GF-D8 (cell line): ENCODE data around the gene TRIM17.

Experiments used
- DNase-seq: peaks from one replicate; lab custom pipeline; 2025; lab: John Stamatoyannopoulos, UW

Gene TRIM17

DNA sequence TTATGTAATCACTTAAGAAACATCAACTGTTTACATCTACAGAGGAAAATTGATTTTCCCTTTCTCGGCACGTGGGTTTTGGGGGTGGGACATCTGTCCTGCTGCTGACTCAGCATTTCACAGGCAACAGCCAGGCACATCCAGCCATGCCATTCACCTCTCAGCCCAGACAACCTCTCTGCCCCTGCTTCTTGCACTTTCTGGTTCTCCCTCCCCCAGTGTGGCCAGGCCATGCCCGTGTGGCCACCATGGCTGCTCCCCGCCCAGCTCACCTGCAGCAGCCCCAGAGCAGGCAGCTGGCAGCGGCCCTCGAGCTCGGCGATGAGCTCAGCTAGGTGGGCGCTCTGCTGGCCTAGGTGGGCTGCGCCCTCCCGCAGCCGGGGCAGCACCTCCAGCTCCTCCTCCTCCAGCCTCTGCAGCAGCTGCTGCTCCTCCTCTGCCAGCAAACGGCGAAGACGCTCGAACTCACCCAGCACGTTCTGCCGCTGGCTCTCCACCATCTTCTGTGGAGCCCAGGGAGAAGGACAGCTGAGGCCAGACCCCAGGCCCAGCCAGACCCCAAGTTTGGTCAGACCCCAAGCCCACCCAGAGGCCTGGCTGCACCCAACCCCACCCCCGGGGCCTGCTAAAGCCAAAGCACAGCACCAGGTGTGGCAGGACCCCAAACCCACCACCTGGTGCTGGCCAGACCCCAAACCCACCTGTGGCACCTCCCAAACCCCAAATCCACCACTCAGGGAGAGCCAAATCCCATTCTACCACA, 15.8 kb downstream of the TRIM17 start:
- DNase-seq = no peak

DNA sequence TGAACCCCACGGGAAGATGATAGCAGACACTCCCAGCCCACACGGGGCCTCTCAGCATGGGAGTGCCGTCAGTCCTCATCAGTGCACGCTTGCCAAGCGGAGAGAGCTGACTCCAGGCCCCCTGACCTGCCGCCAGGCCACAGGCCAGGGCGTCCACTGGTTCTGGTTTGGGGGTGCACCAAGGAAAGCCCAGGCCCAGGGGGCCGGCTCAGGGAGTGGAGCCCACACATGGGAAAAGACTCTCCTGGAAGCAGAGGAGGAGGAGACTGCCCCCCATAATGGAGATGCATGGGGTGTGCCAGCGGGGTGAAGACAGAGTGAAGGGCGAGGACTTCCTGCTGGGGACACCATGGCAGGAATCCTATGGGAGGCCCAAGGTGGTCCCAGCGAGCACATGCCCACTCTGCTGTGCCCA, 16.4 kb downstream of the TRIM17 start:
- no peak for DNase-seq

DNA sequence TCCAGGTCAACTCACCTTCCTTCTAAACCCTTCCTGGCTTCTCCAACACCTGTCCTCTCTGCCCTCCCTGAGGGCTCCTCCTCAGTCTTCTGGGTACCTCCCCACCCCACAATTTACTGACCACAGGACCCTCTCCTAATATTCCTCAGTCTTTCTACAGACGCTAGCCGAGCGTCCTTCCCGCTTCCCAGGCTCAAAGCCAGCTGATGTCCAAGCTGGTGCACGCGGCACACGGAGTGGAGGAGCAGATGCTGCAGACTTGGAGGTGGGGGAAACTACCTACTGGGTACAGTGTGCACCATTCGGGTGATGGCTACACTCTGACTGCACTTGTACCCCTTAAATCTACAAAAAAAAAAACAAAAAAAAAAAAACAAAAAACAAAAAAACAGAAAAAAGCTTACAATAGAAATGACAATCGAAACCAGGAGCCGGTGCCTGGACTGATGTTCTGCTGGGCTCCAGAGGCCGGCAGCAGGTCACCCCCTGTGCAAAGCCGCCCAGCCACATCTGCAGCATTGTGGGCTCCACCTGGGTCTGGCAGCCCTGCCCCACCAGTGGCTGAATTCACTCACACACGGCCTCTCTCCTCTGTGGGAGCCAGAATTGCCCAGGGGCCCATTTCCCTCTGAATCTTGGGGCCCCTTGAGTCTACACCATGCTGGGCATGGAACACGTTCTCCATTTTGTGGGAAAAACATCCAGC, 17.0 kb downstream of the TRIM17 start:
- DNase-seq = no peak

DNA sequence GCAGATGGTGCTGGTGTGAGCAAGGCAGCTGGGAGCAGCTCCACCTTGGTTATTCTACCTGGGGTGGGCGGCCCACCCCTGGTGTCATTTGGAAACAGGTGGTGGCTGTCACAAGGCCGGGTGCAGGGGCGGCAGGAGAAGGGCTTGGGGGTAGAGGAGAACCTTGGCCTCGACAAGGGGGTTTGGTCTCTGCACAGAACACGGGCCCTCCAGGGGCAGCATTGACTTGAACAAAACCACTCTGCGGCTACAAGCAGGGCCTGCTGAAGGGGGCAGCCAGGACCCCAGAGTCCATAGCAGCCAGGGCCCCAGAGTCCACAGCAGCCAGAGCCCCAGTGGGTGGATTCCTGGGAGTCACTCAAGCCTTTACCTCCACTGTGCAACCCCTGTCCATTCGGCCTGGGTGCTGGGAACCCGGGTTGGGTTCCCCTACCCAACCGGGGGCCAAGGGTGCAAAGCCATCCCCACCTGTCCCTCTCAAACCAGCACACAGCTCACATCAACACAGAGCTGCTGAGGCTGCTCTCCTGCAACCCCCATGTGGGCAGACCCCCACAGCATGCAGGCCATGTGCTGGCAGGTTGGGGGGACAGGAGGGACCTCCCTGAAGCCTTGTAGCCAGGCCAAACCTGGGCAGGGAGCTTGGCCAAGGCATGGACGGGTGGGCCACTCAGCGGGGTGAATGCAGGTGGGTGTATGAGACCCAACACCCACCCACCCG, 17.8 kb downstream of the TRIM17 start:
- no peak for DNase-seq

DNA sequence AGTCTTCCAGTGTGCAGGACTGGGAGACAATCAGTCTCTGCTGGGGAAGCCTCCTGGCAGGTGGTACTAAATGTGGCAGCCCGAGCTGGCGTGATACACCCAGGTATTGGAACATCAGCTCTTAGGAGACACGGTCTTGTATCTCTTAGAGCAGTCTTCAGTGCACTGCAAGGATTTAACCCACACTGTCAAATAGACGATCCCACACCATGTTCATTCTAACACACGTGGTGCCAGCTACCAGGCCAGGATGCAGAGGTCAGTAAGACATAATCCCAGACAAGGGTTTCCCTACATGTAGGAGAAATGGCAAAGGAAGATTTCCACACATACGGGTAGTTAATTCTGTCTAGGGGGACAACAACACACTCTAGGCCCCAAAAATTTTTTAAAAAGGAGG, 18.7 kb downstream of the TRIM17 start:
- DNase-seq = no peak

DNA sequence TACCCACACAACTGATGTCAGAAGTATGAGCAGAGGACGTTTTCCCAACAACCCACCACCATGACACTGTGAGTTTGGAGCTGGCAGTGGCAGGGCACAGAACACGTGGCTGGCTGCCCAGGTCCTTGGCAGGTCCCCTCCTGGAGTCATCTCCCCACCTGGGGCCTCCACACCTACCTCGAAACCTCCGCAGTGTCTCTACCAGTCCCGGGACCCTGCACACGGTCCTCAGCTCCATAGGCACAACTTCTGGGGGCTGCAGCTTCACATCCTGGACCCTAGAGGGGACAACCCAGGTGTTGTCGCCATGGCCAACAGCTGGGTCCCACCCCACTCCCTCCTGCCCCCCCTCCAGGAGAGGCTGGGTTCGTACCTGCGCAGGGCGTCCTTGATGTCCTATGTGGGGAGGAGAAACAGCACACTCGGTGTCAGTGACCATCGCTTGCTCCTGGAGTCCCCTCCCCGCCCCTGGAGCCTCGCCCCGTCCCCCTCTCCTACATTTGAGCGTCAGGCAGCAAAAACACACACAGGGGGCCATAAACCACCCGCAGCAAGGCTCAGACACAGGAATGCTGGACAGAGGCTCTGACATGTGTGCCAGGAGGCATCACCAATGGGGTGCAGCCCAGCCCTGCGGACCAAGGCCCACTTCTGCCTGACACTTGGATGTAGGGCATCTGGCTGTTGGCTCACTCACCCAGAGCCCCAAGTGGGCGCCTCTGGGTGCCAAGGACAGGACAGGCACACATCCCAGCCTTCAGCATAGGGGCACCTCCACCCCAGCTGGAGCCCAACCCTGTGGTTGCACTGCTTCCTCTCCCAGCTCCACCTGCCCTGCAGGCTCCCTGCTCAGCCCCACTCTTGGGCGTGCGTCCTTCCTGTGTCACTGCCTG, 19.6 kb downstream of the TRIM17 start:
- DNase-seq = no peak

DNA sequence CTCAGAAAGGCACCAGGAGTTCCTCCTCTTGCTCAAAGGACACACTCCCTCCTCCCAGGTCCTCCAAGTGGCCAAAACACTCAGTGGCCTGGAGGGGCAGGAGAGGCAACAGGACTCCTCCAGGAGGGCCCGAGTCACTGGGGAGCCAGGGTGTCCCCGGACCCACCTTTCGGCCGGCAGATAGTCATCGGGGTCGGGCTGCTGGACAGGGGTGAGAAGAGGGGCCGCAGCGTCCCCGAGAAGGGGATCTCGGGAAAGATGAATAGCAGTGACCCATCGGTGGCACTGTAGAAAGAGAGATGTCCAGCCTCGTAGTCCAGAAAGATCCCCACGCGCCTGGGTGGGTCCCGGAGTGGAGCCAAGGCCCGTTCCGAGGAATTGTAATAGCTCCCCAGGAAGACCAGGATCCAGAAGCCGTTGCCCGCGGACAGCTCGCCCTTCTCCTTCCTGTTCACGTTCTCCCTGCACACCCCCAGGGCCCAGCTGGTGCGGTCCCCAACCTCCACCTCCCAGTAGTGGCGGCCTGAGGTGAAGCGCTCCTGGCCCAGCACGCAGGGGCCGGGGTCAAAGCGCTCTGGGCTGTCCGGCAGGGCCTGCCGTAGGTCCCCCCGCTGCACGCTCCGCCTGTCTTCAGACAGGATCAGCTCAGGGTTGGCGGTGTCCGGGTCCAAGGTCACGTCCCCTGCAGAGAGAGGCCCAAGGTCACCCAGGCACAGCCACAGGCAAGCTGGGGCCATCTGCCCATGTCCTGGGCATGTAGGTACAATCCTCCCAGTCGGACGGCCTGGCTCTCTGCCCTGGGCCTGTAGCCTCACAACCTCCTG, 21.9 kb downstream of the TRIM17 start:
- no peak for DNase-seq

DNA sequence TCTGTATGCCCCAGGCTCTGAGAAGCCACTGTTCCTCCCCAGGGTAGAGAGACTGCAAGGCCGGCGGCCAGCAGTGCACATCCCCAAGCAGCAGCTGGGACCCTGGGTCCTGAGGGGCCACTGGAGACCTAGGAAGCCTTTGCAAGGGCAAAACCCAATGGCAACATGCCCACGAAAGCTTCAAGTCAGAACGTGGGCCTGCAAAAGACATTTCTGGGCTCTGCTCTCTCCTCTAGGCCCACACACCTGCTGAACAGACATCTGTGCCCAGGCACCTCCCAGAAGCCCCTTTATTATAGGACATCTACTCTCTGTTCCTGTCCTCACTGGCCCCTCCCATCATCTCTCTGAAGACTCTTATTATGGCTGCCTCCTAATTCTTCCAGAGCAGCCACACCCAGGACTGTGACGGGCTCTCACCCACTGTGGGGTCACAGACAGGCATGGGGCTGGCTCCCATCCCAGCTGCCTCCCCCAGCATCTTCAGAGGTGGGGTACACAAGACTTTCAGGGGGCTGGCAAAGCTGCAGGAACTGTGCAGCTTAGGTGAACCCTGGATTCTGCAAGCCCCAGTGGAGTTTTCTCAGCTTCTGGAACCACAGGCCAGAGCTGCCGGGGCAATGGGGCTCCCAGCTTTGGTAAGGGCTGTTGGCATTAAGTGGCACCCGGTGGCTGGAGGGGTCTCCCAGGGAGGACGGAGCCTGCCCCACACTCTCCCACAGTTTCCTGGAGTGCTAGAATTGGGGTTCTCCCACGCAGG, 22.7 kb downstream of the TRIM17 start:
- DNase-seq = no peak

DNA sequence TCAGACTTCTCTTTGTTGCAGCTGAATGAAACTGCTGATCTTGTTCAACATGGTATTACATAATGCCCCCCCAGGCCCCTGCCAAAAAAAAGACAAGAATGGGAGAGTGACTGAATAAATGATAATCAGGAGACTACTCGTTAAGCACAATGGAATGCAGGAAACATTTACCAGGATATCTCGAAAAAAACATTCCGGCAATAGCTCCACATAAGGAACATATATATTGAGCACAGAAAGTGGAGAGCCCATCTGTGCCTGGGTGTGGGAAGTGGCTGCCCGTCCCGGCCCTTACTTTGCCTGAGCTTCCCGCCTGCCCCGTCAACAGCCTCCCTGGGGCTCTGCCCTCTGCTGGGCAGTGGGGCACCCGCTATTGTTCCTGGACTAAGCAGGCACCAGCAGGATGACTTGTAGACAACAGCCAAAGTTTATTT, 23.4 kb downstream of the TRIM17 start:
- DNase-seq = no peak

DNA sequence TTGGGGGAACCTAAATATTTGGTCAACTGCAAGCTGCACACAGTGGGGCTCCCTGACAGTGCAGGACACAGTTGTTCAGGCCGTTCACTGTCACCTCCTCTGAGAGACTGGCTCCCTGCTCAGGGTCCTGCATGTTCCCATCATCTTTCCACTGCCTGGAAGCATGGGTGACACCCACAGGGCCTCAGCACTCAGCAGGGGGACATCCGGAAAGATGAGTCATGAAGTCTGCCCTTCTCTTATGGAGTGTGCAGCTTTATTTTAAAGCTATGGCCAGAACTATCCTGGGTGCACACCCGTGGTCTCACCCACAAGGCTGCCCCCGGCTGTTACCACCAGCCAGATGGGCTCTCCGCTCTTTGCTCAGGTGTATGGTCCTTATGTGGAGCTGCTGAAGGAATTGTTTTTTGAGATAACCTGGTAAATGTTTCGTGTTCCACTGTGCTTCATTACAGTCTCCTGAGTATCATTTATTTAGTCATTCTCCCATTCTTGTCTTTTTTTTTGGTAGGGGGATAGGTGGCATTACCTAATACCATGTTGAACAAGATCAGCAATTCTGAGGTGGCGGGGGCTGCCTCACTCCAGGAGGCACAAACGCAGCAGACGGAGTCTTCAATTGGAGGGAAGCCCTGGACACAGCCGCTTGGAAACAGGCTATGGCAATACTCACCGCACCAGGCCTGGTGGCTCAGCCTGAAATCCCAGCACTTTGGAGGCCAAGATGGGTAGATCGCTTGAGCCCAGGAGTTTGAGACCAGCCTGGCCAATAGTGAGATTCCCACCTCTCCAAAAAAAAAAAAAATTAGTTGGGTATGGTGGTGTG, 24.3 kb downstream of the TRIM17 start:
- no peak for DNase-seq

DNA sequence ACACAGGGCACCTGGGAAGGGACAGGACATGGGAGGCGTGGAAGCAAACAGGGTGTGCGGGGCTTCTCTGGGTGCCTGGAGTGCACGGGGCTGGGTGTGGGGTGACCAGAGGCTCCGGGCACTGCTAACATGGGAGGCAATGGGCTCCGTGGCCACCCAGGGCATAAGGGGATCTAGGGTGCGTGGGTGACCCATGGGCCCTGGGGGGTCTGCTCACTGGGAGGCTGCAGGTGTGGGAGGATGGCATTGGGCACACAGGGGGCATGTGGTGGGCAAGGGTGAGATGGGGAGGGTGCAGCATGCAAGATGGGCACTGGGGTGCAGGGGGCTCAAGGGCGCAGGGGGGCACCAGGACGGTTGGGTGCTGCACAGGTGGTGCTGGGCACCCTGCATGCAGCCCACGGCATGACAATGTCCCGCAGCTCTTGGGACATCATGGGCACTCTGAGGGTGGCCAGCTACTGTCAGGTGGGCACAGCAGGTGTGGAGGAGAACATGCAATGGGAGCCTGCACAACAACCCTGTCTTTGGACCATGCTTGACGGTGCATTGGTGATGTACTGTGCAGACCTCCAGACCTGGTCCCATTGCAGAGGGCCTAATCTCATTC, 25.1 kb downstream of the TRIM17 start:
- no peak for DNase-seq

DNA sequence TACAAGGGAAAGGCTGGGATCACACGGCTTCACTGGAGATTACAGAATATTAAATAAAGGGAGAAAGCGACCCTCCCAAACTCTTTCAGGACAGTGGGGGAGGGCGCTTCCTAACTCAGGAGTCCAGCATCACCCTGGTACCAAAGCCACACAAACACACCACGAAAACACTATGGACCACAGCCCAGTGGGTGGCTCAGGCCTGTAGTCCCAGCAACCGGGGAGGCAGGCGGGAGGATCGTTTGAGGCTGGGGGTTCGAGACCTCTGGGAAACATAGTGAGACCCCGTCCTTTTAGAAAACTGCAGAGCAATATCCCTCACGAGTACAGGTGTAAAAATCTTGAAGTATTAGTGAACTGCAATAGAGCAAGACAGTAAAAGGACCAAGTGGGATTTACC, 26.0 kb downstream of the TRIM17 start:
- DNase-seq = no peak

DNA sequence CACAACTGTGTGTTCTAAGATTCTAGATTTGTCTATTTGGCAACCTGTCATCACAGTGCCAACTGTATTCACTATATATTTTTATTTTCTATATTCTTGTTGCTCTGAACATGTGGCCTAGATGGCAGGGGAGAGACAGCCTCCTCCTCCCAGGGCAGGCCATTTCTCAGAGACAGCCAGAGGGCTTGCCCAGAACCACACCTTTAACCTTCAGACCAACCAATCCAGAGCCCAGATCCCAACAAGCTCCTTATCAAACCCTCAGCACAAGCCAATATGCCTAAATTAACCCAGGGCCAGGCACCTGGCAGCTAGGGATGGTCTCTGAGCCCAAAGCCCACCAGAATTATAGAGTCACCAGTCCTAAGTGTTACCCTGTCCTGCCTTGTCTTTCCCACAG, 29.3 kb downstream of the TRIM17 start:
- DNase-seq = no peak

DNA sequence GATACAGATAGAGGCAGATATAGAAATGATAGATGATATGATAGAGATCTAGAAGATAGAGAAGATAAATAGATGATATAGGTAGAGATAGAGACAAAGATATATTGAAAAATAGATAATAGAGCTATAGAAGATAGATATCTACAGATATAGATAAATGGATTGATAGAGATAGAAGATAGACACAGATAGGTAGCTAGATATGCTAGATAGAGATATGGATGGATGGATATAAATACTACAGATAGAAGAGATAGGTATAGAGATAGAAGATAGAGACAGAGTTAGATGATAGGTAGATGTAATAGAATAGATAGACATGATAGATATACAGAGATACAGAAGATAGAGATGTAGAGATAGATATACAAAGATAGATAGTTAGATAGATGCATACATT, 31.4 kb downstream of the TRIM17 start:
- no peak for DNase-seq

DNA sequence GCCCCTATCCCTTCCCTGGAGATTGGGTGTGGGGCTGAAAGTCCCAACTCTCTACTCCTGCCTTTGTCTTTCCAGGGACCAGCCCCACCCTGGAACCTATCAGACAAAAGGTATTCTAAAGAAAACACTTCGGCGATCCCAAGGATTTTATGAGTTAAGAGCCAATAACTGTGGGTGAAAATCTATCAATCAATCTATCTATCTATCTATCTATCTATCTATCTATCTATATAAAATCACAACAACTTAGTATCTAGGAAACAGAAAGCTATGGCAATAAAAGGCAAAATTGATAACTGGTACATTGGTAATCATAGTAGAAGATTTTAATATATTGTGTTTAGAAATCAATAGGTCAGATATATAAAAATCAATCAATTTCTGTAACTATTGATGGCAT, 32.9 kb downstream of the TRIM17 start:
- DNase-seq = no peak

DNA sequence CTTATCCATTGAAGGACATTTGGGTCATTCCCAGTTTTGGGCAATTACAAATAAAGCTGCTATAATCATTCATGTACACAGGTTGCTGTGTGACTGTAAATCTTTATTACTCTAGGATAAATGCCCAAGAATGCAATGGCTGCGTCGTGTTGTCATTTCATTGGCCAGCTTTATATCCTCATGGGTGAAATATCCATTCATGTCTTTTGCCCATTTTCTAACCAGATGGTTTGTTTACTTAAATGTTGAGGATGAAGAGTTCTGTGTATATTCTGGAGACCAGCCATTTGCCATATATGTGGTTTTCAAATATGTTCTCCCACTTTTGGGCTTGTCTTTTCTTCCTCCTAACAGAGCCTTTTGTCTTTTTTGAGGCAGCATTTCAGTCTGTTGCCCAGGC, 35.3 kb downstream of the TRIM17 start:
- no peak for DNase-seq

DNA sequence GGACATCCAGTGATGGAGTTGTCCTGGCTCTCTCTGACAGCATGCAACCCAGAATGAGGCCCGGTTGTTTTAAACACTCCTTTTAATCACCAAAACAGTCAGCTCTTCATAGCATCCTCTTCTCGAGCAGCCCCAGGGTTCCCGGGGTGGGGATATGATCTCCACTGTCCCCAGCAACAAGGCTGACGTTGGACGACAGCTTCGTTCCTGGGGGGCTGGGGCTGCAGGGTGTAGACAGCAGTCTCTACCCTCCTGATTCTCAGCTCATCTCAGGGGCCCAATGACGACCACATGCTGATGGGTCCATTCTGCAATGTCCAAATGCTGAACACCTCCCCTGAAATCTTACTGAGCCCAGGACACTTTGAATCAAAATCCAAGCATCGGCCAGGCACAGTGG, 37.0 kb downstream of the TRIM17 start:
- DNase-seq = no peak

DNA sequence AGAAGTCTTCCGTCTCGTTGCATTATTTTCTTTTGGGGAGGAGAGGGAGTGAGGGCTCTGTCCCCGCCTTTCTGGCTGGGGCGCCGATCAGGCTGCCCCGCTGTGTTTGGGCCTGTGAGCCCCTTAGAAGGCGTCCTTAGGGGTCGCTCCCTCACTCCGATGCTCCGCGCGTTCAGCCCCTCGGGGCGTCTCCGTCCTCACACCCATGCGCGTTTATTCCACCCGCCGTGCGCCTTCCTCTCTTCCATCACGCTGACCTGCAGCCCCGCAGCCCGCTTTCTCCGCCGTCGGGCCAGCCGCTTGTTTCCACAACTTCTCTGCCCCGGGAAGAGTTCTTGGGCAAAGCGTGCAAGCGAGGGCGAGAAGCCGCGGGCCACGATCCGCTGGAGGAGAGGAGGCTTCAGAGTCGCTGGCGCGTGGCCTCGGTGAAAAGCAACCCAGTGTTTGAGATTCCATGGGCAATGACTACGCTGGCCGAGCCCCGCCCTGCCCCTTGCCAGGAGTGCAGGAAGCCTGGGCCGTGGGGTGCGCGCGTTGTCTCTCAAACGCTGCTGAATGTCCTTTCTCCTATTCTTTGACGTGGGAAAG, 37.7 kb downstream of the TRIM17 start:
- DNase-seq = no peak
